ENCODE measurements around the gene GAS2L1. TPM values are rescaled to one million over a fixed set of nuclear protein-coding genes. Genes with fewer than 3 reads are reported as not detected.

The GAS2L1 gene
- total RNA-seq, 1 experiment from 2014 or later, result 29.4 TPM

GRCh38 chr22:29270475-29271271, 35.8 kb upstream of the GAS2L1 start:
- POLR2A ChIA-PET, result no interaction called here
- H3K79me2 ChIP-seq (ENCODE audit: insufficient read depth, low read length), result peaks cover 100% of the 10 kb centered on the region
- peaks cover 15 to 31% of the 10 kb centered on the region in 2 experiments for H3K4me1 ChIP-seq (ENCODE audit: control insufficient read depth in 1 of 2, insufficient read depth in 2 of 2, low read length in 2 of 2)
- no peak overlapping the region for H2AFZ ChIP-seq (ENCODE audit: low read depth, low read length, poor library complexity, severe bottlenecking)
- DNase-seq (ENCODE audit: low read depth, low spot score), result no peak
- ATAC-seq, result no peak
- no TSS peak for BruUV-seq (replicated peaks)
- CTCF ChIA-PET, result no interaction called here
- H3K9me2 ChIP-seq (ENCODE audit: insufficient read depth), result no peaks in the 10 kb centered on the region
- RAD21 ChIA-PET (ENCODE audit: low non-redundant PET in 1 of 2, low total read pairs in 2 of 2, uncharacterized antibody in 2 of 2, unreplicated experiment in 2 of 2), result no interaction called here
- H3K36me3 ChIP-seq (ENCODE audit: control insufficient read depth in 1 of 2, insufficient read depth in 2 of 2, low read length in 2 of 2), result peaks cover 53 to 73% of the 10 kb centered on the region in 2 experiments
- no peaks in the 10 kb centered on the region for H3K27me3 ChIP-seq (ENCODE audit: insufficient read depth, low read length)
- H3K4me2 ChIP-seq (ENCODE audit: low read length), result peak overlapping the region; percentile 100
- no peaks in the 10 kb centered on the region for H3K9me3 ChIP-seq (ENCODE audit: control insufficient read depth in 1 of 2, insufficient read depth in 1 of 2, low read depth in 1 of 2, low read length in 2 of 2)
- no peak for TF ChIP-seq REST (IDR thresholded peaks at IDR 0.05; ENCODE audit: low read depth)
- no peak for TF ChIP-seq ATF3 (IDR thresholded peaks at IDR 0.05)
- TF ChIP-seq SRF (IDR thresholded peaks at IDR 0.05; ENCODE audit: low read depth), result no peak
- no peak for TF ChIP-seq ZNF274 (IDR thresholded peaks at IDR 0.05; ENCODE audit: low read depth, low read length)
- TF ChIP-seq ELF1 (IDR thresholded peaks at IDR 0.05; ENCODE audit: borderline replicate concordance, low read depth), result no peak
- TF ChIP-seq SIN3A (IDR thresholded peaks at IDR 0.05; ENCODE audit: low read depth), result no peak
- no peak for TF ChIP-seq TCF7L2 (IDR thresholded peaks at IDR 0.05; ENCODE audit: borderline replicate concordance, extremely low read depth, insufficient read depth, insufficient read length)
- TF ChIP-seq ZFX (IDR thresholded peaks at IDR 0.05), result no peak
- no peak for TF ChIP-seq YY1 (IDR thresholded peaks at IDR 0.05; ENCODE audit: extremely low read depth, insufficient replicate concordance, low read depth, low read length)
- no peak for TF ChIP-seq EZH2phosphoT487 (IDR thresholded peaks at IDR 0.05; ENCODE audit: borderline replicate concordance)
- peaks cover 65% of the 10 kb centered on the region; the same call in 1 of the 2 replicates for H4K20me1 ChIP-seq (ENCODE audit: insufficient read depth)
- intact Hi-C loops (cut with micrococcal nuclease), result no loop called here
- no peak overlapping the region for H3K4me3 ChIP-seq (replicated peaks in 1 of 2; ENCODE audit: low read depth in 1 of 2, low read length in 2 of 2)
- no peak overlapping the region for H3K9ac ChIP-seq (ENCODE audit: low read length)
- H3K27ac ChIP-seq (ENCODE audit: low read depth, low read length), result no peak overlapping the region
